Measurements from ENCODE around the gene TAC4.

- TF ChIP-seq POLR2A (IDR thresholded peaks at IDR 0.05) (no peak), CTCF (IDR thresholded peaks at IDR 0.05) (no peak), POLR2AphosphoS5 (IDR thresholded peaks at IDR 0.05) (no peak), EP300 (IDR thresholded peaks at IDR 0.05) (no peak)
Measured at GRCh38 chr17:49896222-49896621, 48.4 kb upstream of the TAC4 start.

Measured in gastroesophageal sphincter (tissue), 3 donors.